Liver (tissue), 9 donors: ENCODE results near the gene NDUFA9. TPM values are rescaled to one million over a fixed set of nuclear protein-coding genes. Genes with fewer than 3 reads are reported as not detected.

Experiments used
- DNase-seq: peaks from one replicate; pipeline ENCODE4 v3.0.0-alpha.2; 2017; ENCODE audit warnings: low spot score
- H3K27ac ChIP-seq, 2 donors: one replicate each; pipeline ENCODE4 v1.7.0; 2013; ENCODE audit warnings: inconsistent platforms in 2 of 2, low read length in 2 of 2, control low read depth in 1 of 2, low read depth in 1 of 2, mild to moderate bottlenecking in 1 of 2
- H3K27me3 ChIP-seq, 4 donors: one replicate each; pipeline versions ENCODE4 v1.6.1 to v1.7.0; 2013; ENCODE audit warnings: low read length in 3 of 4, inconsistent platforms in 1 of 4, mild to moderate bottlenecking in 1 of 4, moderate library complexity in 1 of 4; ENCODE audit not compliant: control insufficient read depth in 4 of 4, insufficient read depth in 4 of 4
- H3K36me3 ChIP-seq, 4 donors: one replicate each; pipeline versions ENCODE4 v1.6.1 to v1.7.0; 2013; ENCODE audit warnings: low read length in 3 of 4, mild to moderate bottlenecking in 3 of 4, low read depth in 1 of 4, moderate library complexity in 1 of 4; ENCODE audit not compliant: control insufficient read depth in 4 of 4, insufficient read depth in 3 of 4
- H3K4me1 ChIP-seq, 4 donors: one replicate each; pipeline versions ENCODE4 v1.6.1 to v1.7.0; 2013; ENCODE audit warnings: low read length in 3 of 4, mild to moderate bottlenecking in 3 of 4, moderate library complexity in 1 of 4; ENCODE audit not compliant: control insufficient read depth in 4 of 4, insufficient read depth in 4 of 4
- H3K4me3 ChIP-seq, 3 donors: one replicate each; pipeline versions ENCODE4 v1.6.1 to v1.7.0; 2013; ENCODE audit warnings: low read length in 3 of 3, control low read depth in 1 of 3, low read depth in 1 of 3, mild to moderate bottlenecking in 1 of 3
- H3K9ac ChIP-seq, 2 donors: one replicate each; pipeline ENCODE4 v1.7.0; 2013; ENCODE audit warnings: low read length in 2 of 2, mild to moderate bottlenecking in 2 of 2, moderate library complexity in 2 of 2, control low read depth in 1 of 2, low read depth in 1 of 2
- H3K9me3 ChIP-seq, 4 donors: one replicate each; pipeline versions ENCODE4 v1.6.1 to v1.7.0; 2013; ENCODE audit warnings: low read length in 3 of 4; ENCODE audit not compliant: control insufficient read depth in 4 of 4
- EGR1 ChIP-seq, 2 donors: IDR thresholded peaks; 2 replicates each; pipeline ENCODE4 v1.6.1; 2016 to 2018; ENCODE audit warnings: antibody characterized with exemption in 2 of 2, low read depth in 2 of 2
- FOXA1 ChIP-seq: IDR thresholded peaks from 2 replicates; pipeline ENCODE4 v1.6.1; 2016; ENCODE audit warnings: antibody characterized with exemption
- FOXA2 ChIP-seq: IDR thresholded peaks from 2 replicates; pipeline ENCODE4 v1.6.1; 2016; ENCODE audit warnings: antibody characterized with exemption
- GABPA ChIP-seq, 2 donors: IDR thresholded peaks in 1 of 2; conservative IDR thresholded peaks in 1 of 2; 2 replicates each; pipeline ENCODE4 v1.6.1; 2016; ENCODE audit warnings: antibody characterized with exemption in 2 of 2, mild to moderate bottlenecking in 1 of 2, moderate library complexity in 1 of 2
- HNF4A ChIP-seq, 2 donors: conservative IDR thresholded peaks; 2 replicates each; pipeline ENCODE4 v1.6.1; 2016; ENCODE audit warnings: antibody characterized with exemption in 2 of 2, mild to moderate bottlenecking in 2 of 2
- HNF4G ChIP-seq: IDR thresholded peaks from 2 replicates; pipeline ENCODE4 v1.6.1; 2016; ENCODE audit warnings: antibody characterized with exemption
- JUND ChIP-seq, 2 donors: IDR thresholded peaks; 2 replicates each; pipeline ENCODE4 v1.6.1; 2016; ENCODE audit warnings: antibody characterized with exemption in 2 of 2
- NR2F2 ChIP-seq: IDR thresholded peaks from 2 replicates; pipeline ENCODE4 v1.6.1; 2016; ENCODE audit warnings: antibody characterized with exemption
- RAD21 ChIP-seq, 2 donors: IDR thresholded peaks; 2 replicates each; pipeline ENCODE4 v1.6.1; 2016; ENCODE audit warnings: antibody characterized with exemption in 2 of 2, mild to moderate bottlenecking in 2 of 2
- RXRA ChIP-seq, 2 donors: IDR thresholded peaks; 2 replicates each; pipeline ENCODE4 v1.6.1; 2017 to 2018; ENCODE audit warnings: antibody characterized with exemption in 2 of 2, mild to moderate bottlenecking in 1 of 2
- SP1 ChIP-seq: IDR thresholded peaks from 2 replicates; pipeline ENCODE4 v1.6.1; 2018; ENCODE audit warnings: antibody characterized with exemption, mild to moderate bottlenecking
- YY1 ChIP-seq: IDR thresholded peaks from 2 replicates; pipeline ENCODE4 v1.6.1; 2016; ENCODE audit warnings: antibody characterized with exemption, mild to moderate bottlenecking
- WGBS: extraction: QIAGEN DNeasy Blood & Tissue Kit; methylation state at CpG from one replicate; pipeline ENCODE4 v1.1.7; 2013; 5-methylcytosine and 5-hydroxymethylcytosine counted together
- polyA plus RNA-seq, 2 donors: library from polyadenylated mRNA; stranded (reverse) in 1 of 2; unstranded in 1 of 2; fragments of 200-250 nt in 1 of 2; fragments of >200 nt in 1 of 2; fragmentation: Nextera tagmentation in 1 of 2; extraction: Ambion mirVana in 1 of 2; gene quantifications; one replicate each; pipeline versions ENCODE4 v1.2.1 to v1.2.3, GENCODE V29; 2013 to 2015
- total RNA-seq, 2 donors: library from RNA; depleted of rRNA; stranded (reverse); fragments of >200 nt; gene quantifications; one replicate each; pipeline ENCODE4 v1.2.3, GENCODE V29; 2014
- TF ChIP-seq, protein P1 (sequence below): IDR thresholded peaks from 2 replicates; pipeline ENCODE4 v1.6.1; 2016; ENCODE audit warnings: antibody characterized with exemption
- TF ChIP-seq, protein P2 (sequence below): IDR thresholded peaks from 2 replicates; pipeline ENCODE4 v1.6.1; 2016; ENCODE audit warnings: antibody characterized with exemption, mild to moderate bottlenecking
- TF ChIP-seq, protein P3 (sequence below): fragments of 150-350 bp; IDR thresholded peaks from 2 replicates; pipeline ENCODE4 v1.5.1; 2017; ENCODE audit warnings: improper control_type of control experiment, low read depth, low read length; ENCODE audit not compliant: missing input control
- TF ChIP-seq, protein P4 (sequence below): IDR thresholded peaks from 2 replicates; pipeline ENCODE4 v1.6.1; 2016; ENCODE audit warnings: antibody characterized with exemption
- donor health status: healthy.
- donor health status: healthy.
- donor health status: healthy.
- donor health status: healthy.
- donor health status: healthy.

NDUFA9 gene
- total and polyA plus RNA-seq, 4 donors: 21.4 to 132 (median 56.6) TPM

DNA sequence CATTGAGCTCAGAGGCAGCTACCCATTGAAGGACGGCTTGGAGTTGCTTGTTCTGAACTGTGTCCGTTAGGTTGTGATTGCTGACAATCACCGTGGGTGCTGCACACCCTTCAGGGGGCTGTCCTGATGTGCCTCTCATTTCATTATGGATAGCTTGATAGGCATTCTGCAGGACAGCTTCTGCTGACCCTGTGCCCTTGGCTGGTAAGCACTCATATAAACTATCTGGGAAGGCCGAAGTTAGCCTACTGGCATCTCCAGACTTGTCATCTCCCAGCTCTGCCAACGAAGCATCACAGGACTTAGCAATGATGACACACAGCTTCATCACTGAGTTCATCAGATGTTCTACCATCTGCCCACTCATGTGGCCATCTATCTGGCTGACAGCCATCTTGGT, 22.4 kb upstream of the NDUFA9 start:
- no peaks in the 10 kb centered on the region for H3K9me3 ChIP-seq
- no peak for DNase-seq
- no peak overlapping the region for H3K27ac ChIP-seq
- H3K9ac ChIP-seq: no peak overlapping the region
- no peaks in the 10 kb centered on the region for H3K27me3 ChIP-seq
- peaks cover 0 to 2% (median 0%) of the 10 kb centered on the region in 4 donors for H3K4me1 ChIP-seq
- 95% methylated on average over 5 of the region's 5 CpGs for WGBS
- H3K4me3 ChIP-seq: no peak overlapping the region
- TF ChIP-seq, protein P1, sequence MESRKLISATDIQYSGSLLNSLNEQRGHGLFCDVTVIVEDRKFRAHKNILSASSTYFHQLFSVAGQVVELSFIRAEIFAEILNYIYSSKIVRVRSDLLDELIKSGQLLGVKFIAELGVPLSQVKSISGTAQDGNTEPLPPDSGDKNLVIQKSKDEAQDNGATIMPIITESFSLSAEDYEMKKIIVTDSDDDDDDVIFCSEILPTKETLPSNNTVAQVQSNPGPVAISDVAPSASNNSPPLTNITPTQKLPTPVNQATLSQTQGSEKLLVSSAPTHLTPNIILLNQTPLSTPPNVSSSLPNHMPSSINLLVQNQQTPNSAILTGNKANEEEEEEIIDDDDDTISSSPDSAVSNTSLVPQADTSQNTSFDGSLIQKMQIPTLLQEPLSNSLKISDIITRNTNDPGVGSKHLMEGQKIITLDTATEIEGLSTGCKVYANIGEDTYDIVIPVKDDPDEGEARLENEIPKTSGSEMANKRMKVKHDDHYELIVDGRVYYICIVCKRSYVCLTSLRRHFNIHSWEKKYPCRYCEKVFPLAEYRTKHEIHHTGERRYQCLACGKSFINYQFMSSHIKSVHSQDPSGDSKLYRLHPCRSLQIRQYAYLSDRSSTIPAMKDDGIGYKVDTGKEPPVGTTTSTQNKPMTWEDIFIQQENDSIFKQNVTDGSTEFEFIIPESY: no peak
- TF ChIP-seq, protein P2, sequence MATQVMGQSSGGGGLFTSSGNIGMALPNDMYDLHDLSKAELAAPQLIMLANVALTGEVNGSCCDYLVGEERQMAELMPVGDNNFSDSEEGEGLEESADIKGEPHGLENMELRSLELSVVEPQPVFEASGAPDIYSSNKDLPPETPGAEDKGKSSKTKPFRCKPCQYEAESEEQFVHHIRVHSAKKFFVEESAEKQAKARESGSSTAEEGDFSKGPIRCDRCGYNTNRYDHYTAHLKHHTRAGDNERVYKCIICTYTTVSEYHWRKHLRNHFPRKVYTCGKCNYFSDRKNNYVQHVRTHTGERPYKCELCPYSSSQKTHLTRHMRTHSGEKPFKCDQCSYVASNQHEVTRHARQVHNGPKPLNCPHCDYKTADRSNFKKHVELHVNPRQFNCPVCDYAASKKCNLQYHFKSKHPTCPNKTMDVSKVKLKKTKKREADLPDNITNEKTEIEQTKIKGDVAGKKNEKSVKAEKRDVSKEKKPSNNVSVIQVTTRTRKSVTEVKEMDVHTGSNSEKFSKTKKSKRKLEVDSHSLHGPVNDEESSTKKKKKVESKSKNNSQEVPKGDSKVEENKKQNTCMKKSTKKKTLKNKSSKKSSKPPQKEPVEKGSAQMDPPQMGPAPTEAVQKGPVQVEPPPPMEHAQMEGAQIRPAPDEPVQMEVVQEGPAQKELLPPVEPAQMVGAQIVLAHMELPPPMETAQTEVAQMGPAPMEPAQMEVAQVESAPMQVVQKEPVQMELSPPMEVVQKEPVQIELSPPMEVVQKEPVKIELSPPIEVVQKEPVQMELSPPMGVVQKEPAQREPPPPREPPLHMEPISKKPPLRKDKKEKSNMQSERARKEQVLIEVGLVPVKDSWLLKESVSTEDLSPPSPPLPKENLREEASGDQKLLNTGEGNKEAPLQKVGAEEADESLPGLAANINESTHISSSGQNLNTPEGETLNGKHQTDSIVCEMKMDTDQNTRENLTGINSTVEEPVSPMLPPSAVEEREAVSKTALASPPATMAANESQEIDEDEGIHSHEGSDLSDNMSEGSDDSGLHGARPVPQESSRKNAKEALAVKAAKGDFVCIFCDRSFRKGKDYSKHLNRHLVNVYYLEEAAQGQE: no peak
- no peak for TF ChIP-seq NR2F2
- no peak for TF ChIP-seq JUND (IDR thresholded peaks at IDR 0.05)
- TF ChIP-seq HNF4G: no peak
- H3K36me3 ChIP-seq: no peaks in the 10 kb centered on the region

DNA sequence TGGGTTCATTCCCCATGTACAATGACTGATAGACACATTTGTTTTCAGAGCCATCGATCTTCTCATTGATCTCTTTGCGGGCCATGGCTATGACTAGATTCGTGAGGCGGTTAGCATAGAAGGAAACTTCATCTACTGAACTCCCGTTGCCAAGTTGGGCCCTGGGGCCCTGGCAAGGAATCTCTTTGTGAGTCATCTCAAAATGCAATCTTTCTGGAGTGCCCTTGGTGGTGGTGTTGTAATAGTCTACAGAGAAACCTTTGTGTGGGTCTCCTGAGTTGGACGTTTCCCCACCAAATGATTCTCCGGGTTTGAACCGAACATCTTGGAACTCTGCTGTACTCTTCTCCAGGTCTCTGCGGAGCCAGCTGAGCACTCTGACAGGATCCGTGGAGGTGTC, 20.5 kb upstream of the NDUFA9 start:
- Histone ChIP-seq H3K9ac (no peak overlapping the region), H3K4me1 (peaks cover 0 to 2% (median 0%) of the 10 kb centered on the region in 4 donors), H3K27ac (no peak overlapping the region), H3K4me3 (no peak overlapping the region), H3K27me3 (no peaks in the 10 kb centered on the region), H3K9me3 (no peaks in the 10 kb centered on the region), H3K36me3 (no peaks in the 10 kb centered on the region)
- TF ChIP-seq FOXA2 (no peak), NR2F2 (no peak), RAD21 (IDR thresholded peaks at IDR 0.05) (no peak), JUND (IDR thresholded peaks at IDR 0.05) (no peak), GABPA (IDR thresholded peaks at IDR 0.05 in 1 of 2, conservative IDR thresholded peaks at IDR 0.05 in 1 of 2) (no peak), HNF4A (conservative IDR thresholded peaks at IDR 0.05) (no peak), YY1 (no peak), SP1 (no peak), RXRA (IDR thresholded peaks at IDR 0.05) (no peak), HNF4G (no peak), FOXA1 (no peak), EGR1 (IDR thresholded peaks at IDR 0.05; ENCODE audit: low read depth in 2 of 2) (no peak)
- TF ChIP-seq, protein P3, sequence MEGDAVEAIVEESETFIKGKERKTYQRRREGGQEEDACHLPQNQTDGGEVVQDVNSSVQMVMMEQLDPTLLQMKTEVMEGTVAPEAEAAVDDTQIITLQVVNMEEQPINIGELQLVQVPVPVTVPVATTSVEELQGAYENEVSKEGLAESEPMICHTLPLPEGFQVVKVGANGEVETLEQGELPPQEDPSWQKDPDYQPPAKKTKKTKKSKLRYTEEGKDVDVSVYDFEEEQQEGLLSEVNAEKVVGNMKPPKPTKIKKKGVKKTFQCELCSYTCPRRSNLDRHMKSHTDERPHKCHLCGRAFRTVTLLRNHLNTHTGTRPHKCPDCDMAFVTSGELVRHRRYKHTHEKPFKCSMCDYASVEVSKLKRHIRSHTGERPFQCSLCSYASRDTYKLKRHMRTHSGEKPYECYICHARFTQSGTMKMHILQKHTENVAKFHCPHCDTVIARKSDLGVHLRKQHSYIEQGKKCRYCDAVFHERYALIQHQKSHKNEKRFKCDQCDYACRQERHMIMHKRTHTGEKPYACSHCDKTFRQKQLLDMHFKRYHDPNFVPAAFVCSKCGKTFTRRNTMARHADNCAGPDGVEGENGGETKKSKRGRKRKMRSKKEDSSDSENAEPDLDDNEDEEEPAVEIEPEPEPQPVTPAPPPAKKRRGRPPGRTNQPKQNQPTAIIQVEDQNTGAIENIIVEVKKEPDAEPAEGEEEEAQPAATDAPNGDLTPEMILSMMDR: no peak
- TF ChIP-seq, protein P4, sequence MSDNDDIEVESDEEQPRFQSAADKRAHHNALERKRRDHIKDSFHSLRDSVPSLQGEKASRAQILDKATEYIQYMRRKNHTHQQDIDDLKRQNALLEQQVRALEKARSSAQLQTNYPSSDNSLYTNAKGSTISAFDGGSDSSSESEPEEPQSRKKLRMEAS: no peak
- TF ChIP-seq, protein P1: no peak
- TF ChIP-seq, protein P2: no peak
- WGBS: 94% methylated on average over 10 of the region's 10 CpGs
- no peak for DNase-seq
